HCT116 (cell line): ENCODE measurements around the gene NCOA5.

Experiments
- CEBPB ChIP-seq: IDR thresholded peaks from 2 replicates; pipeline ENCODE4 v1.6.1; 2012; ENCODE audit warnings: low read depth
- CTCF ChIP-seq, 3 experiments: fragments of 200-600 bp in 1 of 3; sonication (generic) in 1 of 3; IDR thresholded peaks in 2 of 3; conservative IDR thresholded peaks in 1 of 3; 2 replicates each; pipeline ENCODE4 v1.5.1; 2012 to 2017; ENCODE audit warnings: low read depth in 2 of 3, low read length in 2 of 3, antibody characterized with exemption in 1 of 3, borderline replicate concordance in 1 of 3, control low read depth in 1 of 3, mild to moderate bottlenecking in 1 of 3, mixed read lengths in 1 of 3, mixed run types in 1 of 3, moderate library complexity in 1 of 3; ENCODE audit not compliant: insufficient read depth in 1 of 3
- EZH2 ChIP-seq: fragments of 200-600 bp; sonication (generic); IDR thresholded peaks from 2 replicates; pipeline ENCODE4 v1.6.1; 2017; ENCODE audit warnings: antibody characterized with exemption, mixed run types
- EZH2phosphoT487 ChIP-seq: fragments of 200-600 bp; IDR thresholded peaks from 2 replicates; pipeline ENCODE4 v1.6.1; 2018; ENCODE audit warnings: antibody characterized with exemption, borderline replicate concordance
- JUND ChIP-seq: IDR thresholded peaks from 2 replicates; pipeline ENCODE4 v1.6.1; 2012
- MAX ChIP-seq: IDR thresholded peaks from 2 replicates; pipeline ENCODE4 v1.6.1; 2012
- POLR2A ChIP-seq: IDR thresholded peaks from 2 replicates; pipeline ENCODE4 v1.7.0; 2011; ENCODE audit warnings: borderline replicate concordance; ENCODE audit not compliant: insufficient read depth, insufficient read length; ENCODE audit errors: extremely low read depth
- POLR2AphosphoS5 ChIP-seq: IDR thresholded peaks from 2 replicates; pipeline ENCODE4 v1.6.1; 2011; ENCODE audit warnings: mild to moderate bottlenecking, low read depth, low read length, moderate library complexity
- RAD21 ChIP-seq: IDR thresholded peaks from 2 replicates; pipeline ENCODE4 v1.6.1; 2012; ENCODE audit warnings: low read depth, mild to moderate bottlenecking
- REST ChIP-seq: IDR thresholded peaks from 2 replicates; pipeline ENCODE4 v1.6.1; 2012; ENCODE audit warnings: low read depth
- SIN3A ChIP-seq: IDR thresholded peaks from 2 replicates; pipeline ENCODE4 v1.6.1; 2012; ENCODE audit warnings: low read depth
- SP1 ChIP-seq: IDR thresholded peaks from 2 replicates; pipeline ENCODE4 v1.6.1; 2012; ENCODE audit warnings: low read depth
- TCF7L2 ChIP-seq: IDR thresholded peaks from 2 replicates; pipeline ENCODE4 v1.7.0; 2011; ENCODE audit warnings: borderline replicate concordance, inconsistent platforms; ENCODE audit not compliant: insufficient read depth, insufficient read length; ENCODE audit errors: extremely low read depth
- YY1 ChIP-seq: IDR thresholded peaks from 2 replicates; pipeline ENCODE4 v1.6.1; 2011; ENCODE audit warnings: low read length, low read depth, moderate library complexity, mild to moderate bottlenecking; ENCODE audit not compliant: insufficient replicate concordance; ENCODE audit errors: extremely low read depth

GRCh38 chr20:46108976-46109375 lies 19.2 kb upstream of the NCOA5 start:
- TF ChIP-seq CTCF (IDR thresholded peaks at IDR 0.05 in 2 of 3, conservative IDR thresholded peaks at IDR 0.05 in 1 of 3; ENCODE audit: borderline replicate concordance in 1 of 3, insufficient read depth in 1 of 3, low read depth in 2 of 3, low read length in 2 of 3) (no peak), MAX (no peak), SP1 (no peak), RAD21 (no peak), POLR2AphosphoS5 (no peak), EZH2phosphoT487 (no peak), POLR2A (no peak), SIN3A (no peak), EZH2 (no peak), JUND (no peak), YY1 (no peak), TCF7L2 (no peak), CEBPB (no peak), REST (no peak)
